SIG-M5 treated with dmso at 0.1 percent for 504 hours (cell line): ENCODE results near the gene SNX13.

ENCODE experiments used
- DNase-seq: peaks from one replicate; lab custom pipeline; 2025; ENCODE audit not compliant: unreplicated experiment; lab: John Stamatoyannopoulos, UW

Gene SNX13

DNA sequence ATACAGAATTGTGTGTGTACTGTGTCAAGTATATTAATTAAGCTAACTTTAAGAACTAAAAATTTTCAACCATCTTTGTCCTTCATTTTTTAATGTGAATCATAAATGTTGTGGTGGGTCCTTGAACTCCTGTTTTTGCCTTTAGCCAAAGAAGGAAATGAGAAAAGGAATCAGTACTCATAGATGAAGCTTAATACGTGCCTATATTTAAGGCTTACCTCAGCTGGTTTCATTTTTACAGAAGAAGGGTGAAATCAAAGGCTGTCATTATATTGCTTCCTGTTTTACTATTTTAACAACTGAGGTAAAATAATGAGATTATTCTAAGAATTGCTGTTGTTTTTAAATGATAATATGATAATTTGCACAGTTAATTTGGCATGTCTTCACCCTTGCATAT lies 6.3 kb upstream of the SNX13 start:
- DNase-seq: peak; percentile 23

DNA sequence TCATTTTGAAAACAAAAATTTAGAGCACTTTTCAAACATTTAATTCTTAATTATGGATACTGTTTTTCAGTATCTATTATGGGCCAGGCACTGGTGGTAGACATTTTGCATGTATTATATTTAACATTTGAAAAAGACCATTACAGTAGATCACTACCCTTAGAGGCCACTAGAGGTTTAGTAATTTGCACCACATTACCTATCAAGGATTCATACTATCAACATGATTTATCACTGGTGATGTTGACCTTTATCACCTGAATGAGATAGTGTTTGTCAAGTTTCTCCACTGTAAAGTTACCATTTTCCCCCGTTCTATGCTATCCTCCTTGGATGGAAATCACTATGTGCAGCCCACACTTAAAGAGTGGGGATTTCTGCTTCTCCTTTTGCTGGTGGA lies 4.4 kb upstream of the SNX13 start:
- no peak for DNase-seq

DNA sequence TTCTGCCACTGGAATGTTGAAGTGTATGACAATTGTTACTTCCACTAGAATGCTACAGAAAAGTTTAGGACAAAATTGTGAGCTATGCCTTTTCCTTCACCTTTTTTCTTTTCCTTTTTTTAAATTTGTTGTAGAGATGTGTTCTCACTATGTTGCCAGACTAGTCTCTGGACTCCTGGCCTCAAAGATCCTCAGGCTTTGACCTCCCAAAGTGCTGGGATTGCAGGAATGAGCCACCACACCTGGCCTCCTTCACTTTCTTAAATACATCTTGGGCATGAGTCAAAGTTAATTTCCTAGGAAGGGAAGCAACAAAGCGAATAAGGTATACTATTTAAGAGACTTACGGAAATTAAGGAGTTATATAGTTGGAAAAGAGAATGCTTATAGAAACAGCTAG lies 2.7 kb upstream of the SNX13 start:
- no peak for DNase-seq

DNA sequence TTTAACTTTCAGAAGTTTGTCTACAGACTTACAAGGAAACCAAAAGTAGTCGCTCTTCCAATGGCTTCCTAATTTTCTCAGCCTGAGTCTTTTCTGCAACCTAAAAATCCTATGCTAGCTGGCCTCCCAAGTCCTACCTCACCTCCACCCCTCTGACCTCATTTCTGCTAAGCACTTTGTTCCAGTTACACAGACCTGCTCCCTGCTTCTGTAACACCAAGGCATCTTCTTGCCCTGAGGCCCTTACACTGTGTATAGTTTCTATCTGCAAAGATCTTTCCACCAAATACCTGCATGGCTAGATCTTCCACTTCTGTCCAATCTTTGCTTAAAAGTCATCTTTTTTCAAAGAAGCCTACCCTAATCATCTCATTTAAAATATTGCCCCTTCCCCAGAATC lies 1.9 kb upstream of the SNX13 start:
- DNase-seq: peak; percentile 20

DNA sequence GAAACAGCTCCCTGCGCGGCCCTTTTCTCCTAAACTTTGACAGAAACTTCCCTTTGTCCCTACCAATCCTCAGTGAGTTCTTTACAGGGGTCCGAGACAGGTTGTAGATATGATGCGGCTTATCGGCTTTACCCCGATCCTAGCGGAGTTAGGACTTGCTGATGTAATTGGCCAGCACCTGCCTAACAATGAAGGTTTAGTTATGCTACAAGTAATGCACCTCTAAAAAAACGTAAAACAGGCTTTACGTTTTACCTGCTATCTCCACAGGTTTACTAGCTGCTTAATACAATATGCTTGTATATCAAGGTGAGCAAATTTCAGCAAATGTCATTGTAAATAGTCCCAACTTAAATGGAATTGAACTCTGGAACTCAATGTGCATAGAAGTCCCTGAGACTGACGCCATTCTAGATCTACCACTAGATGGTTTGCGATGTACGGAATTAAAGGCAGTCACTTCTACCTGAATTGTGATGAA lies 697 bp upstream of the SNX13 start:
- DNase-seq: no peak

DNA sequence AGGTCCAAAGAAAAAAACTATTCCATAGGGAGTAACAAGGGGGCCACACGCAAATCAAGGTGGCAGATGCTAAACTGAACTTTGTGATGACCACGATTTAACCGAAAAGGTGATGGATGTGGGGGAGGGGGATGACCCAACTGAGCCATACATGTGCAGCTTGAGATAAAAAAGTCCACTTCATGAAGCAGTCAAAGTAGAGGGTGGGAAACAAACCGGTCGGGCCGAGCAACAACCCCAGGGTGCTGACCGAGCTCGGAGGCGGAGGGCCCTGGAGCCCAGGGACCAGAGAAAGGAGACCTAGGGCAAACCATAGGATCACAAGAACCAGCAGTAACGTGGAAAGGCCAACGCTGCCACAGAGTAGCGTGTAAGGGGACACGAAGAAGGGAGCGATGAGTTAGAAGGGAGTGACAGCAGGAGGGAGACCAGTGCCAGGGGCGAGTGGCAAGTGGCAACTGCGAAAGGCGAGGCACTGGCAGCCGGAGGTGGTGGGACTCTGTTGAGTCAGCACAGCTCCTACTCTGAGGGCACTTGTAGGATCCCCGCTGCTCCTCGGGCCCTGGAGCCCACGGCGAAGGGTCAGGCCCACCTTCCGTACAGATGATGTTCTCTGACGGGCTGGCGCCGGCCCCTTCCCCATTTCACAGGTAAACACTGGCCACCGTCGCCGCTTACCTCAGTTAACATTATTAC lies 540 bp downstream of the SNX13 start:
- DNase-seq: peak; percentile 12

DNA sequence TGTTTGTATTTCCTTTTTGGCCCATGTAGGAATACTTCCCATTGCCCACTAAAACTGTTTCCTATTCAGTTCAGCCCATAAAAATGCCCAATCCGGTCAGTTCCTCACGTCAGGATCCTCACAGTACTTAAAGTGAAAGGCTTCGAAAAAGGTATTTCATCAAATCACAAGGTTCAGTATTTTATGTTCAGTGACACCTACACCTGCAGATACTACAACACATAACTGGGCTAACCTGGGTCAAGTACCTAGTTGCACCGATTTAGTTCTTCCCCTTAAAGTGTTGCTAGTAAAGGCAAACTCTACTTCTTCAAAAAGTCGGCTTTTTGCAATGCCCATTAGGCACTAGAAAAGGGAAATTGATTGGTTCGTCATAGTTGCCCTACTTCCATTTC lies 1.1 kb downstream of the SNX13 start:
- peak; percentile 45 for DNase-seq

DNA sequence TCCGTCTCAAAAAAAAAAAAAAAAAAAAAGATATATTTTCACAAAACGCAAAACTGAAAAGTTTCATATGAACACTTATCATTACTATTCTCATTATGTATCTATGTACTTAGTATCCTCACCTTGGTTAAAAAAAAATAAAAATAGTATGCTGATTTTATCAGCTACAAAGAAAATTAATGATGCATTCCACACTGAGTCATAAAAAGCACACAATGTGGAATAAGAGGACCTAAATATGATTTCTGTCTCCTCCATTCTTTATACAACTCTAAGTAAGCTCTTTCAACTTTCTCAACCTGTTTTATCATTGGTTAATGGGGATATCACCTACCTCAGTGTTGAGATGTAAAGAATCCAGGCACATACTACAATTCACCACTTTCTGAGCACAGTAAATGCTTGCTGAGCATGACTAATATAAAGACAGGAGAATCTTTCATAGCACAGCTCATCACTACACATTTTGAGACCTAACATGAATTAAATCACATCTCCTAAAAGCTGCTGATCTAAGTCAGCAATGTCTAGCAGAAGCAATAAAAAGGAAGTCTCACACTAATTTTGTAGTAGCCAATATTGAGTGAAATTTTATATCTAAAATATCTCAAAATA lies 2.7 kb downstream of the SNX13 start:
- DNase-seq: no peak

DNA sequence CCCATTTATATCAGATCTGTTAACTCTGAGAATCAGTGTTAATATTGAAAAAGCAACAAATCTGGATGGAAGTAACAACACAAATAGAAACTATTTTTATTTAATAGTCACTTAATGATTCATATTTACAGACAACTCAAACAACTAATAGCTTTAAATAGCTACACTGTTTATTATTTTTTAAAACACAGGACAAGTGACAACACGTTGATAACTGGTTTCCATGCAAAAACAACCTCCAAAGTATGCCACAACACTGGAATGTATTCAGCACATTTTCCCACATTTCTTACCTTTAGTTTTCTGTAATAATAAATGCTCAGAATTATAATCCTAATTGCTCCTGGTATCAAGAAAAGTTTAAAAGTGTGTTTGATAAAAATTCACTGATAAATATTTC lies 4.0 kb downstream of the SNX13 start:
- DNase-seq: no peak

DNA sequence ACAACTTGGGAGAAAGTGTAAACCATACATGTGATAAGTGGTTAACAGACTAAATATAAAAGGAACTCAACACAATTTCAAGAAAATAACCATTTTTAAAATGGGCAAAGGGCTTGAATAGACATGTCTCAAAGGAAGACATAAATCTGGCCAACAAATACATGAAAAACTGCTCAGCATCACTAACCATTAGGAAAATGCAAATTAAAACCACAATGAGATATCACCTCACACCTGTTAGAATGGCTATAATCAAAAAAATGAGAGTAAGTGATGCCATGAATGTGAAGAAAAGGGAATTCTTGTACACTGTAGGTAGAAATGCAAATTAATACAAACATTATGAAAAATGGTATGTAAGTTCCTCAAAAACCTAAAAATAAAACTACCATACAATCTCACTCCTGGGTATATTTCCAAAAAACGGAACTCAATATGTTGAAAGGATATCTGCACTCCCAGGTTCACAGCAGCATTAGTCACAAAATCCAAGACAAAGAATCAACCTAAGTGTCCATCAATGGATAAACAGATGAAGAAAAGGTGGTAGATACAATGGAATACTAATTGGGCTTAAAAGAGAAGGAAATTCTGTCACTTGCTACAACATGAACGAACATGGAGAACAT lies 5.6 kb downstream of the SNX13 start:
- DNase-seq: peak; percentile 44

DNA sequence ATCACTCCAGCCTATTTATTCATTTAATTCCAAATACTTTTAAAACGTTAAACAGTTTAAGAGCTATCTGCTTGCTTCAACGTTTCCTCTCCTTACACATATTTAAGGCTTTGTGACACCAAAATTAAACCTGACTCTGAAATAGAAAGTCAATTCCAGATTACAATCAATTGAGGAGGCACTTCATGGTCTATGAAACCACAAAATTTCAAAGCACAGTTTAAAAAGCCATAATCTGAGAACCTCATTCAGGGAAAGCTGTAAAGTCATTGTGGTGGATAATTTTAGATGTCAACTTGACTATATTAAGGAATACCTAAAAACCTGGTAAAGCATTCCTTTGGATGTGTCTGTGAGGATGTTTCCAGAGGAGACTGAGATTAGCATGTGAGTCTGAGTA lies 6.2 kb downstream of the SNX13 start:
- no peak for DNase-seq

DNA sequence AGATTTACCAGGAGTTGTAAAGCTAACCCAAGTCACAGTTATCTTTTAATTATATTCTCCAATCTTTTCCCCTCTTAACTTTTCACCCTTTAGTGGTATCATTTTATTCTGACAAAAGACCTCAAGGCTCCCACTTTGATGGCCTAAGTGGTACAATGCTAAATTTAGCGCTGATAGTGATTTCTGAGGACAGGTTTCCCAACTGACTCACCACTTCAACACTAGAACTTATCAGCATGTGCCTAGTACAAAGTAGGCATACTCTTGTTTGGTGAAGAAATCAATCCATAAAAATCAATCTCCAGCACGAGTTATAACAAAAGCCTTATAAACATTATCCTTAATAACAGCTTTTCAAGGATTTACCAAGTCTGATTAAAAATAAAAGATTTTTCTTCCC lies 7.5 kb downstream of the SNX13 start:
- DNase-seq: no peak

DNA sequence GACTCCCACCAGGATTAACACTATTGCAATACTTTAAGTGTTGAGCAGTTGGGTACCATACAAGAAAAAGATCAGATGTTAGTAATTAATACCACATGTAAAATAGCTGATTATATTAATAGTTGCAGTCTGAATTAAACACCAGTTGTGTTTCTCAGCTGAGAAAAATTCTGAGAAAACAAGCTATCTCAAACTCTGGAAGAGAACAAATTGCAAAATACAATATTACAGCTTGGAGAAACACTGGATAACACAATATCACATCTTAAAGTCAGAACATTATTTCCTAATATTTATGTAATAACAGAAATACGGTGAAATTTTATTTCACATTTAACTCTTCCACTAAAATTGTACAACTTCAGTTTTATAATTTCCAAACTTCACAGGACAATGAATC lies 9.2 kb downstream of the SNX13 start:
- no peak for DNase-seq

DNA sequence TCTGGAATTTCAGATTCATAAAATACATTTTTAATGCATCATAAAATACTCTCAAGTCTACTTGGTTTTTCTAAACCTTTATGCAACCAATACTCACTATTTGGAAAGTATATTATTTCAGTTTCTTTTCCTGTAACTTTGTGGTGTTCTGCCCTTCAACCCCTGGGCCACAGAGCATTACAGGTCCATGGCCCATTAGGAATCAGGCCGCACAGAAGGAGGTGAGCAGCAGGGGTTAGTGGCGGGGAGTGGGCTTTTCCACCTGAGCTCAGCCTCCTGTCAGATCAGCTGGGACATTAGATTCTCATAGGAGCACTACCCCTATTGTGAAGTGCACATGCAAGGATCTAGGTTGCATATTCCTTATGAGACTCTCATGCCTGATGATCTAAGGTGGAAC lies 9.7 kb downstream of the SNX13 start:
- DNase-seq: no peak

DNA sequence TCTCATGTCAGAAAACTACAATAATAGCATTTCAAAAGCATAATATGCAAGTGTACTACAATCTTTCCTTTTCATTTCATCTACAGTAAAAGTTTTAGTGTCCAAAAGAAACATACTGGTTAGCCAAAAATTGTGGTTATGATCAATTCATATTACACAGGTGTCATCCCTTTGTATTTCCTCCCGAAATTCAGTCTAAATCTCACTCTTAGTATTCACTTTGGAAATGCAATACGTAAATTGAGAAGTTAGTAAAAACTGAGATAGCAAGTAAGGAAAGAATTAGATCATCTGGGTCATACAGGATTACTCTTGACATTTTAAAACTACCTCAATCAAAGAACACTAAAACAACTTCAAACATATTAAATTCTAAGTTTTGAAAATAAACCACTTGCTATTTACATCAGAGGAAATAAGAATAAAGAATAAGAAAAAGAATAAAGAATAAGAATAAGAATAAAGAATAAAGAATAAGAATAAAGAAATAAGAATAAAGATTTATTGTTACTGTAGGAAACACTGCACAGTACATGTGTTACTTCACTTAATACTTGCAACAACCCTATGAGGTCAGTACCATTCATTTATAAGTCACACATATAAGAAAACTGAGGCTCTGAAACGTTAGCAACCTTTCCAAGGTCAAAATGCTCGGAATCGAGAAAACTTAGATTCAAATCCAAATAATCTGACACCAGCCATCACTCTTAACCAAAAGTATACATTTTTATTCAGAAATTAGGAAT lies 10.5 kb downstream of the SNX13 start:
- DNase-seq: no peak

DNA sequence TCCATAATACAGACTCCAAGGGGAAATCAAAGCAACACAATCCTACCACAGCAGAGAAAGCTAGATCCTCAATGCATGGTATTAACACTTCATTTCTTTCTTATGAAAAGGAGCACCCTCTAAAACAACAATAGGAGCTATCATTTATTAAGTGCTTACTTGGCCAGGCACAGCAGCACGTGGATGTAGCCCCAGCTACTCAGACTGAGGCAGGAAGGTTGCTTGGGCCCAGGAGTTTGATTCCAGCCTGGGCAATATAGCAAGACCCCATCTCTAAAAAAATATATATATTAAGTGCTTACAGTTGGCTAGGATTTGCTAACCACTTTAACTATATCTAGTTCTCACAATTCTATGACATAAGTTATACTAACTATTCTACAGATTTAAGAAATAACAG lies 12.2 kb downstream of the SNX13 start:
- no peak for DNase-seq

DNA sequence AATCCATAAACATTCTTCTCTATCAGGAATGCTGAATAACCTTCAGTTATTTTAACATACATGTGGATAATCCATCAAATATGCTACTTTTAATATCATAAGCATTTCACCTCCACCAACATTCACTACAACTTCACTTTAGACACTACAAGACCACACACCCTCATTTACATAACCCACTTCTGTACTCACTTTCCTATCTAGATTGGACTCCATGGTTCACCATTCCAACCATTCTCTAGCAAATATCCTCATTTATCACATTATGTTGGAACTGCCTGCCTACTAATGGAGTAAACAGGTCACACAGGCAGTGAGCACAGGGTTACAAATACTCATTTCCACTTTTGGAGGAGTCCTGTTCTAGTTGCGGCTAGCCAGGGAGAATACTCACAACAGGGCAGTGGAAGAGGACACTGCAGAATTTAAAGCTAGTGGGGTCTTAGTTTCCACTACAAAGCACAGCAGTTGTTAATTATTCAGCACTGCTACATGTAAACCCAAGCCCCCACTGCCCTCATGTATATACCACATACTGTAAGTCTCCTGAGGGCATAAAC lies 18.4 kb downstream of the SNX13 start:
- no peak for DNase-seq

DNA sequence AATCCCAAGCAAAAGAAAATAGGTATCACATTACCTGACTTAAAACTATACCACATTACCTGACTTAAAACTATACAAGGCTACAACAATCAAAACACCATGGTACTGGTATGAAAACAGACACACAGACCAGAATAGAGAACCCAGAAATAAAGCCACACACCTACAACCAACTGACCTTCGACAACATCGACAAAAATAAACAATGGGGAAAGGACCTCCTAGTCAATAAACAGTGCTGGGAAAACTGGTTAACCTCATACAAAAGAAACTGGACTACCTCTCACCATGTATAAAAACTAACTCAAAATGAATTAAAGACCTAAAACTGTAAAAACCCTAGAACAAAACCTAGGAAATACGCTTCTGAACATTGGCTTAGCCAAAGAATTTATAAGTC lies 22.5 kb downstream of the SNX13 start:
- no peak for DNase-seq

DNA sequence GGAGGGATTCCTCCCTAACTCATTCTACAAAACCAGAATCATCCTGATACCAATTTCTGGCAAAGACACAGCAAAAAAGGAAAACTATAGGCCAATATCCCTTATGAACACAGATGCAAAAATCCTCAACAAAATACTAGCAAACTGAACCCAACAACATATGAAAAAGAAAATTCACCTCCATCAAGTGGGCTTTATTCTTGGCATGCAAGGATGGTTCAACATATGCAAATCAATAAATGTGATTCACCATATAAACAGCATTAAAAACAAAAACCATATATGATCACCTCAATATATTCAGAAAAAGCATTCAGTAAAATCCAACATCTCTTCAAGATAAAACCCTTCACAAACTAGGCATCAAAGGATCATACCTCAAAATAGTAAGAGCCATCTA lies 23.5 kb downstream of the SNX13 start:
- no peak for DNase-seq

DNA sequence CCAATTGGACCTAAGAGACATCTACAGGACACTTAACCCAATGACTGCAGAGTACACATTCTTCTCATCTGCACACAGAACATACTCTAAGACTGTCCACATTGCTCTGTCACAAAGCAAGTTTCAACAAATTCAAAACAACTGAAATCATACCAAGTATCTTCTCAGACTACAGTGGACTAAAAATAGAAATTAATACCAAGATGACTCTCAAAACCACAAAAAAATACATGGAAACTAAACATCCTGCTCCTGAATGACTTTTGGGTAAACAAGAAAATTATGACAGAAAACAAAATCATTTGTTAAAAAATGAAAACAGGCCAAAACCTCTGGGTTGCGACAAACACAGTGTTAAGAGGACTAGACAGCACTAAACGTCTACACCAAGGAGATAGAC lies 24.5 kb downstream of the SNX13 start:
- no peak for DNase-seq

DNA sequence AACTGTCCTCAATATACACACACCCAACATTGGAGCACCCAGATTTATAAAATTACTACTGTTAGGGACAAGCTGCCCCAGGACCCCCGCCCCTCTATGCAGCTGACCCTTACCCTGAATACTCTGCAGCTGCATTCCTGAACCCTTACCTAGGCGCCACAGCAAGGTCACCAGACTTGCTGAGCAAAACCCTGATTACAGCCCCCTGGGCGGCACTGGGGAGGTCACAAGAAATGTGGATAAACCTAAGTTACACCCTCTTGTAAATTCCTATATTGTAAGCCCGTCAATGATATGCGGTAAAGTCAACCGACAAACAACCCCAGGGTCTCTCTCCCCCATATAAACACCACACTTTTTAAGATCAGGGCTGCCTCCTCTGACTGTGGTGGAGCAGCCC lies 25.1 kb downstream of the SNX13 start:
- DNase-seq: no peak

DNA sequence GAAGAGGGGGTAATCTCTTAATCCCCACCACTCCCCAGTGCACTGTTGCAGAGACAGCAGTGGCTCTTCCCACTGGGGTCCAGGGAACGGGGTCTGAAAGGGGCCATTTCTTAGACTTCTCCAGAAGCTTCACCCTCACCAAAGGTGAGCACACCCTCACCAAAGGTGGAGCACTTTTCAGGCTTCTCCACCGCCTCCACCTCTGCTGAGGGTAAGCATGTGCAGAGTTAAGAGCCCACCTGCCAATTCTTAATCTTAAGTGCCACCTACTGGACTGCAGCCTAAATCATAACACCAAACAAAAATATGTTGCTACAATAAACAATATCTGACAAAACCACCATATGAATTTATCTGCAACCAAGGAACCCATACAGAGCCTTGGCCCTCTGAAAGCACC lies 27.0 kb downstream of the SNX13 start:
- DNase-seq: no peak
